NCI-H2196 treated with DMSO at 0.1 percent for 48 hours (cell line): ENCODE results near the gene BMP6.

ENCODE experiments used
- DNase-seq: peaks from one replicate; lab custom pipeline; 2025; ENCODE audit not compliant: unreplicated experiment; lab: John Stamatoyannopoulos, UW

The BMP6 gene

GRCh38 chr6:7821426-7821825, 95.5 kb downstream of the BMP6 start:
- DNase-seq = no peak

DNA sequence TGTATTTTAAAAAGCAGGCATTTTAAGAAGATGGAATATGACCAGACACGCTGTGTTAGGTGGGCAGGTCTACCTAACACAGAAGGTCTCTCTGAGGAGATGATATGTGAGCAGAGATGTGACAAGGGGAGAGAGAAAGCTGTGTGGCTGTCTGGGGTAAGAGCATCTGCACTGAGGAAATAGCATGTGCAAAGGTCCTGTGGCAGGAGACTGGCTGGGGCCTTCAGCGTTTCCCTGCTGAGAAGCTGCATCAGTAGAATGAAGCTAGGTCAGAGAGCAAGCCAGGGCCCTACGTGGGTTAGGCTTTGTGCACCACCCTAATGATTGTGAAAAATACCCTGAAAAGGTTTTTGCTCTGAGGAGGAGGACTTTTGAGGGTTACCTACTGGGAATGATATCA, 97.7 kb downstream of the BMP6 start:
- DNase-seq = no peak

DNA sequence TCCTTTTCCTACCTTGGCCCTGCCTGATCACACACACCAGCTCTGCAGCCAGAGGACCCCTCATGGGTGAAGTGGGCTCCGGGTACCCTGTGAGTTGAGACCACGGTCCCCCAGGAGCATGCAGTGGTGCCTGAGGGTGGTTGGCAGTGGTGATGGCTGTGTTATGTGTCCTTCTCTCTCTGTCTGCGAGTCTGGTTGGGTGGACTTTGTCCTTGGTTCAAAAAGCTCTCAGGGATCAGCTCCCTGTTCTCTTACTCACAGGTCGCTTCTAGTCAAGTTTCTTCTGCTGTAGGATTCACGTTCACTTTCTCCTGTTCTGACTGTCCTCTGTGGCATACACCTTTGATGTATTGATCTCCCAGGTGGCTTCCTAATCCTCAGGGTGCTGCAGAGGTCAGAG, 100.1 kb downstream of the BMP6 start:
- DNase-seq = no peak

GRCh38 chr6:7827142-7827541, 101.2 kb downstream of the BMP6 start:
- no peak for DNase-seq

GRCh38 chr6:7828124-7828523, 102.2 kb downstream of the BMP6 start:
- no peak for DNase-seq

GRCh38 chr6:7832904-7833750, 107.2 kb downstream of the BMP6 start:
- no peak for DNase-seq

DNA sequence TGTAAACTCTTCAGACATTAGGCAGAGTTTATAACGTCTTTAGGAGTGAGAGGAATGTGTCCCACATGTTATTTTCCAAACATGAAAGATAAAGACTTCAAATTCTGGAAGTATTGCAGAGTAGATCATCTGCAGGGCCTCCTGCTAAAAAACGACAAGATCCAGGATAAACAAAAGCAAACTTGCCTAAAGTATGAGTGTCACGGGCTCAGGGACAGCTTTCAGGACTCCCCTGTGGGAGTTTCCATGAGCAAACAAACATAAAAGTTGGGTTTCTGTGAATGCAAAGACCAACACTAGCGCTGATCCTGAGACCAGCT, 107.8 kb downstream of the BMP6 start:
- no peak for DNase-seq

- DNase-seq = no peak
Observed at GRCh38 chr6:7836371-7837026, 110.6 kb downstream of the BMP6 start.

- DNase-seq = no peak
Observed at GRCh38 chr6:7841781-7842468, 116.0 kb downstream of the BMP6 start.

DNA sequence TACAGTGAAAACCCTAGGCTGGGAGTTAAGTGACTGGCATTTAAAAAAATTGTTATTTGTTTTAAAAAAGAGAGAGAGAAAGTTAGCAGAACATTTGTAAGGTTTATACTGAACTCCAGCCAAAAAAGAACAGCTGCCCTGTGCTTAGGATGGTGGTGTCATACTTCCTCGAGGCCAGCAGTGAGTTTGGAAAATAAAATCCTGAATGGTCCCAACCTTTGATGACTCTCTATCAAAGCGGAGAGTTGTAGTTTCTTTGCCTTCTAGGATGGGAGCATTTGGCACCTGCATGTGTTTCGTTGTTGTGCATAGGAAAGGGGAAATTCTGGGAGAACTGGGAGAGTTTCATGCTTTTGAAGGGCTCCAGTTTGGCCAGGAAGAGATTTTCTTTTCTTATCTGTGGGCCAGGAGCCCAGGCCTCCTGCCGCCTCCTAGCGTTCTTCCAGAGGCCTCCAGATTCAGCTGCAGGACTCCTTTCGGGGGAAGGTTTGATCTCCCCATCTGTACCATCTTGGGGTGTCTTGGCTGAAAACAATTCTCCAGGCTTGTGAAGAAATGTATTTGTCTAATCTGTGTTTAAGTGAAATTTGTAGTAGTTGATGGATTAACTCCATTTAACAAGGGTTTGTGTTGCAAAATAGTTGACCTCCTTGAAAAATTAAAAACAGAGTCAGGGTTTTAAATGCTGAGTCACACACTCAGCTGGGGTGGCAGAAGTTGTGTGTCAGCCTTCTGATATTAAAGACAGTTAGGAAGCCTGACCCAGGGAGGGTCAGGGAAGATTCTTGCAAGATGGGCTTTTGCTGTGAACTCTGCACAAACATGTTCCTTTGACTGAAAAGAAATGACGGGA, 121.3 kb downstream of the BMP6 start:
- DNase-seq = no peak

GRCh38 chr6:7848229-7848628, 122.3 kb downstream of the BMP6 start:
- no peak for DNase-seq

- no peak for DNase-seq
Observed at GRCh38 chr6:7851780-7852179, 125.9 kb downstream of the BMP6 start.

- DNase-seq = no peak
Observed at GRCh38 chr6:7859591-7859990, 133.7 kb downstream of the BMP6 start.

DNA sequence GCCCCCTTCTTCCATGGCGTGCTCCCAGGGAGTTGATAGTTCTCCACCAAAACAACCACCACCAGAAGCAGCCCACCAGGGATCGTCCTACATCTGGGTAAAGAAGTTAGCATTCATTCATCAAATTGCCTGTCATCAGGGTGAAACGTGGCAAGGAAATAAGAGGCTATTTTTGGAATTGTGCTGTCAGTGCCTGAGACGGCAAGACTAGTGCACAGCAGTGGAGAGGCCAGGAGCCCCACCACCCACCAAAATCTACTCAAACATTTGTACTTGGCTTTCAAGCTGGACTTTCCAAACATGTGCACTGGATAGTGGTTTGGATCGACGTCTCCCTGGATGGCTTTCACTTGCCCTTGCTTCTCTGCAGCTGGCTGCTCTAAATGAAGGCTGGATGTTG, 139.9 kb downstream of the BMP6 start:
- DNase-seq = no peak

- no peak for DNase-seq
Observed at GRCh38 chr6:7866526-7866925, 140.6 kb downstream of the BMP6 start.

GRCh38 chr6:7868926-7869325, 143.0 kb downstream of the BMP6 start:
- no peak for DNase-seq

DNA sequence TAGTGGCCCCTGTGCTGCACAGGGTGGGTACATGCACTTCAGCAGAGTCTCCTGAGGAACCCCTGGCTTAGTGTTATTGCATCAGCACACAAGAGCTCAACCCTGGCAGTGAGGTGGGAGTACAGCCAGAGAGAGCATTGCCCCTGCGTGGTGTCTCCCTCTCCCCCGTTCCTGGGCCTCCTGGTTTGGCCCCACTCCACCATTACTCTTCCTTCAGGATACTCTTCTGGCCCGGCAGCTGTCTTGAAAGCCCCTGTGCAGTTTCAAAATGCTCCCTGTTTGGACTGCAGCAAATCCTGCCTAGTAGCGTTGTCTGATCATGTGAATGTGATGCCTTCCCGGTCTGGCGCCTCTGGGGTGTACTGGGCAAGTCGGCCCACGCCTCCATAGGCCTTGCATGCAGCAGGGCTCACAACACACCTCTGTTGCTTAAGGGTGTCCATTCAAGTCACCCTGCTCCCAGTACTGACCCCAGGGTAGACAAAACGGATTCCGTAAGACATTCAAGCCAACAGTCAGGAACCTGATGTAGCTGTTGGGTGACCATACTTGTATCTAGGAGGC, 152.6 kb downstream of the BMP6 start:
- DNase-seq = no peak

DNA sequence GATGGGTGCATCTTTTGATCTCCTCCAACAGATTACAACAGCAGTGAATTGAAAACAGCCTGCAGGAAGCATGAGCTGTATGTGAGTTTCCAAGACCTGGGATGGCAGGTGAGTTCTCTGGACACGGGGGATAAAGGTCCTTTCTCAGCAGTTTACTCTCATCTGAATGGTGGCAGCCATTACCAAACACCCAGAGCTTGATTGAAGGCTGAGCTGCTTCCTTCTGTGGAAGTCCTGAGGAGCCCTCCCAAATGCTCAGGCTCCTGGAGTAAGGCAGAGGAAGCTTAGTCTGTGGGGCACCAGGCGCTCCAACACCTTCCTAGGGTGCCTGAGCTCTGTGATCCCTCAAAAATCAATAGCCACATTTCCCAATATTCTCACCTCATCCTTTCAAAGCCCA, 153.1 kb downstream of the BMP6 start:
- no peak for DNase-seq

DNA sequence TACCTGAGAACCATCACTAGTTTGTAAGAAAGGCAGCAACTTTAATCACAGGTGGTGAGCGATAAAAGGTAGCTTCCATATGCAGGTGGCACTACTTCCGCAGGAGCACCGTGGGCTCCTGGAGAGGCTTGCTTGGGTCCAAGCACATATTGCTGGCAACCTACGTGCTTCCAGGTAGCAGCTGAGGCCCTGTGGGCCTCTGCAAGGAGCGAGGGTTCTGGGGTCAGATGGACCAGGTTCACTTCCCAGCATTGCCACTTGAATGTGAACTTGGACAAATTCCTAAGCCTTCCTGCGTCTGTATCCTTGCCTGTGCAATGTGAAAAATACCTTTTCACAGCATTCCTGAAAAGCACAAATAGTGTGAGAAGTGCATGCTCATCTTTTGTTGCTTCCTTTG, 153.7 kb downstream of the BMP6 start:
- DNase-seq = no peak

DNA sequence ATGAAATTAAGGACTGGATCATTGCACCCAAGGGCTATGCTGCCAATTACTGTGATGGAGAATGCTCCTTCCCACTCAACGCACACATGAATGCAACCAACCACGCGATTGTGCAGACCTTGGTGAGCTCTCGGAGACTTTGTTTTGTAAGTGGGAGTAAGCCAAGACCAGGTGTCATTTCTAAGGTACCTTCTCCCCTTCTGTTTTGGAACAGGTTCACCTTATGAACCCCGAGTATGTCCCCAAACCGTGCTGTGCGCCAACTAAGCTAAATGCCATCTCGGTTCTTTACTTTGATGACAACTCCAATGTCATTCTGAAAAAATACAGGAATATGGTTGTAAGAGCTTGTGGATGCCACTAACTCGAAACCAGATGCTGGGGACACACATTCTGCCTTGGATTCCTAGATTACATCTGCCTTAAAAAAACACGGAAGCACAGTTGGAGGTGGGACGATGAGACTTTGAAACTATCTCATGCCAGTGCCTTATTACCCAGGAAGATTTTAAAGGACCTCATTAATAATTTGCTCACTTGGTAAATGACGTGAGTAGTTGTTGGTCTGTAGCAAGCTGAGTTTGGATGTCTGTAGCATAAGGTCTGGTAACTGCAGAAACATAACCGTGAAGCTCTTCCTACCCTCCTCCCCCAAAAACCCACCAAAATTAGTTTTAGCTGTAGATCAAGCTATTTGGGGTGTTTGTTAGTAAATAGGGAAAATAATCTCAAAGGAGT, 154.2 kb downstream of the BMP6 start:
- no peak for DNase-seq
